ENCODE measurements around the gene SLC39A11. TPM values are rescaled to one million over a fixed set of nuclear protein-coding genes. Genes with fewer than 3 reads are reported as not detected.
A peak's percentile ranks its signal among the peaks of the same experiment; 100 is the strongest.

Gene SLC39A11
- total and polyA plus RNA-seq, 2 experiments from 2014 or later = 11.7 to 16.4 TPM

DNA sequence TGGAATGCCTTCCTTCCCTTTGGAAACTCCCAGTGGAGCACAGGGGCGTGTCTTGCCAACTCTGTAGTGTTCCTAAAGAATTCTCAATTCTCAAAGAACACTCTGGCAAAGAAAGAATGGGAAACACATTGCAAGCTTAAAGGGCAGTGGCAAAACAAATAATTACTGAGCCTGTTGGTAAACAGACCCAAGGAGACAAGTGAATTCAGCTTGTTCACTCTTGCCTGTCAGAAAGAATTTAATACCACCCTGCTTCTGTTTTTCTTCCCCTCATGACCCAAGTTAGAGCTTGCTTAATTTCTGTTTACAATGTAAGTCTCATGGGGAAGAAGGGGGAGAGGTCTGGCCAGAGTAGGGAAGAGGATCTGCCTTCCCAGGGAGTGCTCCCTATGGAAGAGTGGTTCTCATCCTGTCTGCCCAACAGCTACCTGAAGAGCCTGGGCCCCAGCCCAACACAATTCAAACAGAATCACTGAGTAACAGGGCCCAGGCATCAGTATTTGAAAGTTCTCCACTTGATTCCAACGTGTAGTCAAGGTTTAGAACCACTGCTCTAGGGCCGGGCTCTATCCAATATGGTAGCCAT is 386.0 kb downstream of the SLC39A11 start:
- Histone ChIP-seq H3K4me1 (ENCODE audit: insufficient read depth) (no peaks in the 10 kb centered on the region), H3K9me3 (ENCODE audit: low read depth) (no peaks in the 10 kb centered on the region), H4K20me1 (ENCODE audit: insufficient read depth) (no peaks in the 10 kb centered on the region), H3K4me2 (ENCODE audit: unreplicated experiment) (no peak overlapping the region), H3K36me3 (ENCODE audit: low read depth) (no peaks in the 10 kb centered on the region), H3K27me3 (replicated peaks; ENCODE audit: insufficient read depth) (no peaks in the 10 kb centered on the region), H2AFZ (no peak overlapping the region), H3K79me2 (ENCODE audit: insufficient read depth) (no peaks in the 10 kb centered on the region), H3K9ac (no peak overlapping the region), H3K9me2 (ENCODE audit: insufficient read depth) (no peaks in the 10 kb centered on the region), H3K27ac (no peak overlapping the region), H3K4me3 (no peak overlapping the region), H3F3A (ENCODE audit: insufficient read depth) (no peaks in the 10 kb centered on the region; the same call in 1 of the 2 replicates)
- 64% methylated on average over 3 of the region's 3 CpGs for WGBS, 2 experiments (ENCODE audit: low coverage in 1 of 2, low lambda C conversion rate in 2 of 2, missing lambda C conversion rate in 2 of 2)
- no peak for DNase-seq
- in situ Hi-C loops (cut with MboI) = loop anchor here (25.0 kb wide), 1 partner anchor 656 kb away; no protein-coding TSS in a partner anchor
- TF ChIP-seq EZH2phosphoT487 (IDR thresholded peaks at IDR 0.05; ENCODE audit: insufficient read depth, low read depth) = no peak
- TF ChIP-seq EZH2 (IDR thresholded peaks at IDR 0.05; ENCODE audit: insufficient read depth, poor library complexity, severe bottlenecking) = no peak

DNA sequence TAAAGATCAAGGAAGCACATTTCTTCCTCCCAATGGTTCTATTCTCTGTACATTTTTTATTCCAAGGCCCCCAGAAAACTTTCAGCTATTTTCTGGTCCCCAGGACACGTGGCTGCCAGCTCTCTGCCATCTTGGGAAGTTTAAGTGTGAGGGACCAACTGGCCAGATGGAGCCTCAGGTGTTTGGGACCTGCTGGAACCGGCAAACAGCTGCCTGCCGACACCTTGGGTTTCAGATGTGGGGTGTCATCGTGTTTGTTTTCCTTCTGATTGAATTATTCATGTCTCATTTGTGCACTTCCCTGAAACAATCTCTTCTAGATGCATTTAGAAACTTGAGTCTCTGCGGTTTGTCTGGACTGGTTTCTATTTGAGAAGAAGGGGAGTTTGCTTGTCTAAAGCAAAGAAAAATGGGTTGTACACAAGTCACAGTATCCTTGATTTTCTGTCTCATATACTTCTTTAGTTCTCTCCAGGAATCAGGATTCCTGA is 386.5 kb downstream of the SLC39A11 start:
- Histone ChIP-seq H3K79me2 (ENCODE audit: insufficient read depth) (no peaks in the 10 kb centered on the region), H3K4me3 (no peak overlapping the region), H3K9me3 (ENCODE audit: low read depth) (no peaks in the 10 kb centered on the region), H3K4me1 (ENCODE audit: insufficient read depth) (no peaks in the 10 kb centered on the region), H4K20me1 (ENCODE audit: insufficient read depth) (no peaks in the 10 kb centered on the region), H3K9ac (no peak overlapping the region), H3F3A (ENCODE audit: insufficient read depth) (no peaks in the 10 kb centered on the region; the same call in 1 of the 2 replicates), H2AFZ (no peak overlapping the region), H3K9me2 (ENCODE audit: insufficient read depth) (no peaks in the 10 kb centered on the region), H3K27ac (no peak overlapping the region), H3K36me3 (ENCODE audit: low read depth) (no peaks in the 10 kb centered on the region), H3K4me2 (ENCODE audit: unreplicated experiment) (no peak overlapping the region), H3K27me3 (replicated peaks; ENCODE audit: insufficient read depth) (no peaks in the 10 kb centered on the region)
- TF ChIP-seq EZH2phosphoT487 (IDR thresholded peaks at IDR 0.05; ENCODE audit: insufficient read depth, low read depth) (no peak), EZH2 (IDR thresholded peaks at IDR 0.05; ENCODE audit: insufficient read depth, poor library complexity, severe bottlenecking) (no peak)
- 56 to 65% methylated on average over 5 of the region's 5 CpGs for WGBS, 2 experiments (ENCODE audit: low coverage in 1 of 2, low lambda C conversion rate in 2 of 2, missing lambda C conversion rate in 2 of 2)
- no peak for DNase-seq
- in situ Hi-C loops (cut with MboI) = loop anchor here (25.0 kb wide), 1 partner anchor 656 kb away; no protein-coding TSS in a partner anchor

DNA sequence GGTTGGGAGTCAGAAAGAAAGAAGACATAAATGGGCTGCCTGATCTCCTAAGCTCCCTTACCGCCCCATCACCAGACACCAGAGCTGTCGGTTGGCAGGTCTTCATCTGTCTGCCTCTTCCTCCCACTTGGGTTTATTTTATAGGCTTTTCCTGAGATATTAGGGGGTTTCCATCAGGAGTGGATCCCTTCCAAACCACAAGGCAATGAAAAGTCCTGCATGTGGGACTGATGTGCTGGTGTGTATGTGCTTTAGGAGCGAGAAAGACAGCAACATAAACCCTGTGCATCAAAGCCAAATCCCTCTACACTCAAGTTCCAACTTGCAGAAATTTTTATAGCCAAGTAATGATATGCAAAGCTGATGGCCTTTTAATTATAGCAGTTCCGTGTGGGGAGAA is 389.5 kb downstream of the SLC39A11 start:
- H3K4me3 ChIP-seq = no peak overlapping the region
- no peaks in the 10 kb centered on the region for H3K36me3 ChIP-seq (ENCODE audit: low read depth)
- no peaks in the 10 kb centered on the region for H3K27me3 ChIP-seq (replicated peaks; ENCODE audit: insufficient read depth)
- peaks cover 15% of the 10 kb centered on the region for H3K4me1 ChIP-seq (ENCODE audit: insufficient read depth)
- H3K9me2 ChIP-seq (ENCODE audit: insufficient read depth) = no peaks in the 10 kb centered on the region
- TF ChIP-seq EZH2 (IDR thresholded peaks at IDR 0.05; ENCODE audit: insufficient read depth, poor library complexity, severe bottlenecking) (no peak), EZH2phosphoT487 (IDR thresholded peaks at IDR 0.05; ENCODE audit: insufficient read depth, low read depth) (no peak)
- no peak overlapping the region for H3K27ac ChIP-seq
- no peak overlapping the region for H2AFZ ChIP-seq
- no peak overlapping the region for H3K9ac ChIP-seq
- peaks cover 18% of the 10 kb centered on the region; the same call in 1 of the 2 replicates for H3F3A ChIP-seq (ENCODE audit: insufficient read depth)
- H4K20me1 ChIP-seq (ENCODE audit: insufficient read depth) = no peaks in the 10 kb centered on the region
- in situ Hi-C loops (cut with MboI) = loop anchor here (25.0 kb wide), 1 partner anchor 659 kb away; no protein-coding TSS in a partner anchor
- H3K79me2 ChIP-seq (ENCODE audit: insufficient read depth) = no peaks in the 10 kb centered on the region
- WGBS, 2 experiments (ENCODE audit: low coverage in 1 of 2, low lambda C conversion rate in 2 of 2, missing lambda C conversion rate in 2 of 2) = 82 to 87% methylated on average over 4 of the region's 4 CpGs
- DNase-seq = no peak
- no peak overlapping the region for H3K4me2 ChIP-seq (ENCODE audit: unreplicated experiment)
- H3K9me3 ChIP-seq (ENCODE audit: low read depth) = no peaks in the 10 kb centered on the region

DNA sequence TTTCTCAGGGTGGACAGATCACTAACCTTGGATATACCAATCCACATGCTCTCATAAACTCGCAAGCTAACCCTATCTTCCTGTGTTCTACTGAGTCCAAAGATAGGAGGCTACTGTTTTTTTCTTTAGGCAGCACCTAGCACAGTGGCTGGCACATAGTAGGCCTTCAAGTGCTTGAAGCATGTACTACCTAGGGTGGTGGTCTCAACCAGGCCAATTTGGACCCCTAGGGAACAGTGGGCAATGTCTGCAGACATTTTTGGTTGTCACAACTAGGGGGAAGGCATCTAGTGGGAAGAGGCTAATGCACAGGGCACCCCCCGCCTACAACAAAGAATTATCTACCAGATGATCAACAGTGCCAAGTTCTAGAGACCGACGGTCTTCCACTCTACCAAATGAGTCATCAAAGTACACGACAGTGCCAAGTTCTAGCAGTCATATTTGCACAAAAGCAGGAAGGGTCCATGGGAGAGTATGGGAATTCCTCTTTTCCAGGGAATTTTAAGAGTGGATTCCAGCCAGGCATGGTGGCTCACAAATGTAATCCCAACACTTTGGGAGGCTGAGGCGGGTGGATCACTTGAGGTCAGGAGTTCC is 390.3 kb downstream of the SLC39A11 start:
- WGBS, 2 experiments (ENCODE audit: low coverage in 1 of 2, low lambda C conversion rate in 2 of 2, missing lambda C conversion rate in 2 of 2) = 46% methylated on average over 6 of the region's 6 CpGs
- no peaks in the 10 kb centered on the region for H4K20me1 ChIP-seq (ENCODE audit: insufficient read depth)
- no peaks in the 10 kb centered on the region for H3K9me3 ChIP-seq (ENCODE audit: low read depth)
- H3K27ac ChIP-seq = no peak overlapping the region
- H3K4me1 ChIP-seq (ENCODE audit: insufficient read depth) = peaks cover 15% of the 10 kb centered on the region
- no peak overlapping the region for H2AFZ ChIP-seq
- H3K9me2 ChIP-seq (ENCODE audit: insufficient read depth) = no peaks in the 10 kb centered on the region
- H3K4me2 ChIP-seq (ENCODE audit: unreplicated experiment) = no peak overlapping the region
- no peaks in the 10 kb centered on the region for H3K27me3 ChIP-seq (replicated peaks; ENCODE audit: insufficient read depth)
- TF ChIP-seq EZH2 (IDR thresholded peaks at IDR 0.05; ENCODE audit: insufficient read depth, poor library complexity, severe bottlenecking) (no peak), EZH2phosphoT487 (IDR thresholded peaks at IDR 0.05; ENCODE audit: insufficient read depth, low read depth) (no peak)
- in situ Hi-C loops (cut with MboI) = loop anchor here (25.0 kb wide), 1 partner anchor 660 kb away; no protein-coding TSS in a partner anchor
- peaks cover 18% of the 10 kb centered on the region; the same call in 1 of the 2 replicates for H3F3A ChIP-seq (ENCODE audit: insufficient read depth)
- H3K36me3 ChIP-seq (ENCODE audit: low read depth) = no peaks in the 10 kb centered on the region
- peak; percentile 74 for DNase-seq
- no peaks in the 10 kb centered on the region for H3K79me2 ChIP-seq (ENCODE audit: insufficient read depth)
- no peak overlapping the region for H3K9ac ChIP-seq
- H3K4me3 ChIP-seq = no peak overlapping the region

Measured in GM23248 (cell line).